GM18498 (cell line): Measurements from ENCODE around the gene CSTPP1.
A peak's percentile ranks its signal among the peaks of the same experiment; 100 is the strongest.

Experiments
- ATAC-seq: cut with Tn5 transposase; IDR thresholded peaks from one replicate; pipeline ENCODE4 v1.9.1; 2021; ENCODE audit warnings: mild to moderate bottlenecking, moderate library complexity; ENCODE audit not compliant: unreplicated experiment

Gene CSTPP1, protein sequence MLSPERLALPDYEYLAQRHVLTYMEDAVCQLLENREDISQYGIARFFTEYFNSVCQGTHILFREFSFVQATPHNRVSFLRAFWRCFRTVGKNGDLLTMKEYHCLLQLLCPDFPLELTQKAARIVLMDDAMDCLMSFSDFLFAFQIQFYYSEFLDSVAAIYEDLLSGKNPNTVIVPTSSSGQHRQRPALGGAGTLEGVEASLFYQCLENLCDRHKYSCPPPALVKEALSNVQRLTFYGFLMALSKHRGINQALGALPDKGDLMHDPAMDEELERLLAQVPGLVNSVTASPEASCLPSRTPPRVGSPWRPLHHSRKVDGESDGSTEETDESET

DNA sequence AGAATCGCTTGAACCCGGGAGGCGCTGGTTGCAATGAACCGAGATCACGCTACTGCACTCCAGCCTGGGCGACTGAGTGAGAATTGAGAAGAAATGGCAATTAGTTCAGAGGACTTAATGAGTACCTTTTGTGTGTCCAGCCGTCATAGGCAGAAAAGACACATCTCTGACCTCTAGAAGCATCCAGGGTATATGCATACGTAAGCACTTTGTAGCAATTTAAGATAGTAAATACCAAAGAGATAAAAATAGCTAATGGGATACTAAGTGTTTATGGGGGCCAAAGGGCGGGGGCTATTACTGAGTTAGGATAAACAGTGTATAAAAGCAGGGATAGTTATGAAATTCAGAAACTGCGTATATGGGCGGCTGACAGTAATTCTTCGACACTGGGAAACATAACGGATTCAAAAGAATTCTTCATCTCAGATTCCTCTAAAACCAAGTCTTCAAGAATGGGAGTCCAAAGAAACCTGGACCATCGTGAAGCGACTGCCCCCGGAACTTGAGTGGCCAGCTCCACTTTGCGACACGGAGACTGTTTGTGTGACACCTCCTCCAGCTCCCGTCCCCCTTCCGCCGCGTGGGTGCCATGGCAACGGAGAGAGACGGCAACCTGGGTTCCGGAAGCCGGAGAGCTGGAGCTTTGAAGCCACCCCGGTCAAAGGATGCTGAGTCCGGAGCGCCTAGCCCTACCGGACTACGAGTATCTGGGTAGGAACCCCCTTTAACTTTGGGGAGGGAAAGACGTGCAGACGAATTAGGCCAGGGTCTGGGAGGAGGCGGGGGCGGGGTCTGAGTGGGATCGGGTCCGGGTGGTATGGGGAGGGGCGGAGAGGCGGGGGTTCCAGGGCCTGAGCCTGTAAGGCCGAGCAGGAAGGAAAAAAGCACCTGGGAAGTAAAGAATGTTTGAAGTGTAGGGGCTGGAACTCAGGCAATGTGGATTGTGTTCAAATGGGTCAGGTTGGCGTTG, at the start of gene CSTPP1:
Gene CSTPP1 (plus strand): TSS at position 624 of the 973 bp plus-strand sequence. CDS start 45 bp downstream, at position 669.
- ATAC-seq: peak; percentile 98

DNA sequence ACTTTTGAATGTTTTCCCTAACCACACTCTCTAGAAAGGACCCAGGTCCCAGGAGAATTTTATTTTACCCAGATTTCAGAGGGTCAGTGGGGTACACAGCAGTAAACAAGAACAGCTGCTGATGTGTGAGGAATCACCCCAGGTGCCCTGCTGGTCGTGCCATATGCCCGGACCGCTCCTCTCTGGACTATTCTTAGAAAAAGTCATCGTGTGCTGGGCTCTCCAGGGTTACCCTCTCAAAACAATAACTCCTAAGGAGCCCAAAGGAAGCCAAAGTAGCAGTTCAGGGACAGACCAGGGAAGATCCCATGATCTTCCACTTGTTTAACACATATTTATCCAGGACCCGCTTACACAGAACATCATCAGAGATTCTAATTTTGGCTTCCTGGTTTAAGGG, 47.9 kb upstream of the CSTPP1 start:
- no peak for ATAC-seq

DNA sequence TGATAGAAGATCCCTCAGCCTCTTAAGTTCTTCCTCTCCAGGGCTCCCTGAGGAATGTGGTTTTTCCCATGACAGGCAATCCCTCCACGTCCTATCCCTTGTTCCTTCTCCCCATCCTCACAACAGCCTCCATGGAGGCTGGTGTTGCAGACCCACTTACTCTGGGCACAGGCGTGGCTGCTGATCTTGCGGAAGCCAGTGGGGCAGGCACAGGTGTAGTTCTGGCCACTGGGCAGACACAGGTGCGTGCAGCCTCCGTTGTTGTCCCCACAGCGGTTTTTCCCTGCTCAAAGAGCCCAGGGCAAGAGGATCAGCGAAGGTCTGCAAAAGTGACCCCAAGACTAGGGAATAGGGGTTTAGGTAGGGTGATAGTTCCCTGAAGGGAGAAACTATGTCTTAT, 47.3 kb upstream of the CSTPP1 start:
- no peak for ATAC-seq

DNA sequence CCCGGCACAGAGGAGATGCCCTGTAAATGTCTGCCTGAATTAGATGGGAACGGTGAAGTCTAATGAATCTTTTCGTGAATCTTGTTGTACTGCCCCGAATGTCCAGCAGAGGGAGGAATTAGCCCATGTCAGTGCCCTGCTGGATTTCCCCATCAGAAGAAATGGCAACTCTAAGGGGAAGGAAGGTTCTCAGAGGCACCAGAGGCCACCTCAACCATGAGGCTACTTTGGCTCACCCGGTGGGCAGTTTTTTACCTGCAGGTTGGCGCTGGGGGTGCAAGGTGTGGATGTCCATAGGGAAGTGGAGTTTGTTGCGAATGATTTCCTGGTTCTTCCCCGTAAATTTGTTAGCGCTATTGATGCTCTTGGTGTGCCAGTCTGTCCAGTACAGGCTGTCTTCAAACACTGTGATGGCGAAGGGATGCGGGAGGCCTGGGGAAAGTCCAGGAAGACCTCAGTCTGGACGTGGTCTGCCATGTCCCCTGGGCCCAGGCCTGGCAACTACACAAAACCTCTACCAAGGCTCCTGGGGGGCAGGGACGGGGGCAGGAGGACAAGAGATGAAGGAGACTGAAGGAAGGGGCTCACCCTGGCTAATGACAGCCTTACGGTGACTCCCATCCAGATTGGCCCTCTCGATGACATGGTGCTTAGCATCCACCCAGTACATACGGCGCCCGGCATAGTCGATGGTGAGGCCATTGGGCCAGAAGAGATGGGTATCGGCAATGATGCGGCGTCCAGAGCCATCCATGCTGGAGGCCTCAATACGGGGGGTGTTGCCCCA, 46.7 kb upstream of the CSTPP1 start:
- no peak for ATAC-seq

DNA sequence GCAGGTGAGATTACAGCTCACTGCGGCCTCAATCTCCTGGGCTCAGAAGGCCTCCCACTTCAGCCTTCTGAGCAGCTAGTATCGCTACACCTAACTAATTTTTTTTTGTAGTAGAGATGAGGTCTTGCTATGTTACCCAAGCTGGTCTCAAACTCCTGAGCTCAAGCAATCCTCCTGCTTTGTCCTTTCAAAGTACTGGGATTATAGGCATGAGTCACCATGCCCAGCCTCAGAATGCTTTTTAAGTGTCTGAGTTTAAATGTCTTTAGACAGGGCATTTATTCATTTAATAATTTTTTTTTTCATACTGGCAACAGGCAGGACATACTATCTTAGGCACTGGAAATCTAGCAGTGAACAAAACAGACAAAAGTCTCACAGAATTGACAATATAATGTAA, 45.9 kb upstream of the CSTPP1 start:
- ATAC-seq: no peak

DNA sequence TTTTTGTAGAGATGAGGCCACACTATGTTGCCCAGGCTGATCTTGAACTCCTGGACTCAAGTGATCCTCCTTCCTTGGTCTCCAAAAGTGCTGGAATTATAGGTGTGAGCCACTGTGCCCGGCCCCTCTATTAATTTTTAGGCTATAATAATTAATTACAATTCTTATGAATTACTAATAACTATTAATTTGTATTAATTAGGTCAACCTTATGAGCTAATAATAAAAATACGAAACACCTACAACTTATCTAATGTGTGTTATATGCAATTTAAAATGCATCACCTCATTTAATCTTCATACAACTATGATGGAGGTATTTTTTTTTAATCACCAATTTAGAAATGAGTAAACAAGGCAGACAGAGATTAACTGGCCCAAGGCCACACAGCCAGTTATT, 44.5 kb upstream of the CSTPP1 start:
- no peak for ATAC-seq

DNA sequence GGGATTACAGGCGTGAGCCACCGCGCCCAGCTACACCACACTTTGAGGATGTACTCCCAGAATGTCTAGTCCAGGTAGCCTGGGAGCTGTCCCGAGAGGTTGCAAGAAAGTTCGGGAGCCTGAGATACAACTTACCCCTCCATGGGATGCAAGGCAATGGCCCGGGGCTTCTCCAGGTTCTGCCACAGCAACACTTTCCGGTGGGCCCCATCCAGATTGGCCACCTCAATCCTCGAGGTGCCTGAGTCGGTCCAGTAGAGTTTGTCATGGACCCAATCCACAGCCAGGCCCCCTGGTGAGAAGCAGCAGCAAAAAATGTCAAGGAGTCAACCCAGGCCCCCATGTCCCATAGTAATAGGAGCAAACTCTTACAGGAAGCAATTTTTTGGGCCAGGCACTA, 43.7 kb upstream of the CSTPP1 start:
- no peak for ATAC-seq

DNA sequence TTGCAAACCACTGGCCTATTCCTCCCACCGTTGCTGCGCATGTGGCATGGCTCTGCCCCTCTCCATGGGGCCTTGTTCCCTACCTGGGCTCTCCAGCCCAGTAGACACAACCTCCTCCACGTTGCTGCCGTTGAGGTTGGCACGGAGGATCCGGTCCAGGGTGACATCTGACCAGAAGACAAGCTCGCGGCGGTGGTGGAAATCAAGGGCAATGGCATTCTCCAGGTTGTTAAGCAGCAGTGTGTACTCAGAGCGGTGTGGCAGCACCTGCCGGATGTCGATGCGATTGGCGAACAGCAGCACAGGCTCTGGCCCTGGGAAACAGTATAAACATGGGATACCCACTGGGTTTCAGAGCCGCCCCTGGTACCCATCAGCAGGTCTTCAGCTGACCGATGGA, 42.1 kb upstream of the CSTPP1 start:
- no peak for ATAC-seq

DNA sequence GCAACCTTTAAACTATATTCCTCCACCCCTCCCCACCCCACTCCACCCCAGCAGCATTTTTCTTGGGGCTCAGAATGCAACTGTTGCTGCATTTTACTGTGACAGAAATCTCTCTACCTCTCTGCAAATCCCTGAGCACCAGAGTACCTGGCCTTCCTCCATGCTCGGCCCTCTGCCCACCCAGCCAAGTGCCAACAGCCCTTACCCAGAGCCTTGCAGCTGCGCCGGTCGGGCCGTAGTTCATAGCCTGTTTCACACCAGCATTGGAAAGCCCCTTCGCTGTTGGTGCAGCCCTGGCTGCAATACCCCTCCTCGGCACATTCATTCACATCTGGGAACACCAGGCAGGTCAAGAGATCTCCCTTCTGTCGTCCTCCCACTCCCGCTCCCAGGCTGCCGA, 41.6 kb upstream of the CSTPP1 start:
- no peak for ATAC-seq

DNA sequence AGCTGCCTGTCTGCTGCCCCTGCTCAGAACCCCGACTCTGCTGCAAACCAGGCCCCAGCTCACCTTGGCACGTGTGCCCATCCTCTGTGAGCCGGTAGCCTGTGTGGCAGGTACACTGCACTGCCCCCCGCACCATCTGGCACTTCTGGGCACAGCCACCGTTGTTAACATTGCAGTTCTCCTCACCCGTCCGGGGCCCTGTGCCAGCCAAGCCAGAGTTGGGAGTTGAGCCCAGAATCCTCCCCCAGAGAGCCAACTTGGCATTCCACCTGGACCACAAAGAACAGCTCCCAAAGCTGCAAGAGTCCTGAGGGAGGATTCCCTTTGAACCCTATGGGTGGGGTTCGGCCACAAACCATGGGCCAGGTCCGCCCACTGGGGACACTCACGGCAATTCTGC, 40.7 kb upstream of the CSTPP1 start:
- ATAC-seq: no peak

DNA sequence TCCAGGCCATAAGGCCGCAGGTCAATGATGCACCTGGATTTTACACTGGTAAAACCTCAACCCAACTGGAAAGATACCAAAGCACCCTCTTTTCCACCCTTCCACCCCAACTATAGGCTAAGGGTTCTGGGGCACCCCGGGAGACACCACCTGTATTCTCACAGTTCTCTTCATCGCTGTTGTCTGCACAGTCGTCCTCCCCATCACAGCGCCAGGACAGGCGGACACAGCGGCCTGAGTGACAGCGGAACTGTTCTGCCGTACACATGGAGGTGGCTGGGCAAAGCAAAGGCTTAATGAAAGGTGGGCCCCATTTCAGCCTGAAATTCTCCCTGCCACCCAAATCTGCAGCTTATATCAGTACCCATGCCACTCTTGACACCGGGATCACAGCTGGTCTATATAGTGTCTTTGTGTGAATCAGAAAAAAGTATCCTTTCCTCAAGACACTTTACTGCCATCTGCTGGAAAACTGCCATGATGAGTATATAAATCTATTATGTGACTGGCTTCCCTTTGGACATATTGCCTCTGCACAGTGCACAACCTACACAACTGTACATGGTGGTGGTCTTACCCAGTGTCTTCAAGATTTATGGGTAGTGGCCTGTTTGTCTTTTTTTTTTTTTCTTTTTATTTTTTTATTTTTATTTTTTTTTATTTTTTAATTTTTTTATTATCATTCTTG, 39.7 kb upstream of the CSTPP1 start:
- no peak for ATAC-seq

DNA sequence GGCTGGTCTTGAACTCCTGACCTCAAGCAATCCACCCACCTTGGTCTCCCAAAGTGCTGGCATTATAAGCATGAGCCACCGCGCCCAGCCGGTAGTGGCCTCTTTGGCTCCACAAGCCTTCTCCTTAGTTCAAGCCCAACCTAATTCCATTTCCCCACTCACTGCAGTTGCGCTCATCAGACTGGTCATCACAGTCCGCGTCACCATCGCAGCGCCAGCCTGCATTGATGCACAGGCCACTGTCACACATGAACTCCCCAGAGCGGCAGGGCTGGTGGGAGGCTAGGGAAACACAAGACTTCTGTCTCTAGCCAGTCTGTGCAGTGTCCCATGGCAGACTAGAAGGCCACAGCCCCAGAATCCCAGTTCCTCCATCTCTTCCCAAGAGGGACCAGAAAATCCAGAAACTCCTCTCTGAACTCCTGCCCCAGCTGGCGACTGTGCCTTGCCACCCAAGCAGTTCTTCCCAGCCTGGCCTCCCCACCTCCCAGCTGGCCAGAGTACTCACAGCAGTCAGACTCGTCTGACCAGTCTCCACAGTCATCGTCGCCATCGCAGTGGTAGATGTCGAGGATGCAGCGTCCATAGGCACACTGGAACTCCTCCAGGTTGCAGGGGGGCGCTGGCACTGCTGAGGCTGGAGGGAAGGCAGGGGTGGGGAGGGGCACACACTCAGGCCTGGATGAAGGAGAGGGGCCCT, 38.0 kb upstream of the CSTPP1 start:
- ATAC-seq: no peak

DNA sequence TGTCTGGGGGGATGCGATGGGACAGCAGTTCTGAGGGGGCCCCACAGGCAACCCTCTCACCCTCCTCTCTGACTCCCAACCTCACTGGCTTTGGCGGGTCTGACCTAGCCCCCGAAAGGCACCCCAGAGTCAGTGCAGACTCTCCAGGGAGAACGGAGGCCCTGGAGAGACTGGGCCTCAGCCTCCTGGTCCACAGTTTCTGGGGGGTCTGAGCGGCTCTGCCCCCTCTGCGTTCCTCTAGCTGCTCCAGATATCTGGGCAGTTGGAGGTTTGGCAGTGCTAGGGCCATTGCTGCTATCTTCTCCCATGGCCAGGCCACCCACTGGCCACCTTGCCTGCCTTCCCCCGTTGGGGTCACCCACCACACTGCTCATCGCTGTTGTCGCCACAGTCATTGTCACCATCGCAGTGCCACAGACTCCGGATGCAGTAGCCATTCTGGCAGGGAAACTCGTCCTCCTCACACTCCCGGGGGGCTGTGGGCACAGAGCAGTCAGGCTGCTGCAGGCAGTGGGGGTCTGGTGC, 37.0 kb upstream of the CSTPP1 start:
- no peak for ATAC-seq

DNA sequence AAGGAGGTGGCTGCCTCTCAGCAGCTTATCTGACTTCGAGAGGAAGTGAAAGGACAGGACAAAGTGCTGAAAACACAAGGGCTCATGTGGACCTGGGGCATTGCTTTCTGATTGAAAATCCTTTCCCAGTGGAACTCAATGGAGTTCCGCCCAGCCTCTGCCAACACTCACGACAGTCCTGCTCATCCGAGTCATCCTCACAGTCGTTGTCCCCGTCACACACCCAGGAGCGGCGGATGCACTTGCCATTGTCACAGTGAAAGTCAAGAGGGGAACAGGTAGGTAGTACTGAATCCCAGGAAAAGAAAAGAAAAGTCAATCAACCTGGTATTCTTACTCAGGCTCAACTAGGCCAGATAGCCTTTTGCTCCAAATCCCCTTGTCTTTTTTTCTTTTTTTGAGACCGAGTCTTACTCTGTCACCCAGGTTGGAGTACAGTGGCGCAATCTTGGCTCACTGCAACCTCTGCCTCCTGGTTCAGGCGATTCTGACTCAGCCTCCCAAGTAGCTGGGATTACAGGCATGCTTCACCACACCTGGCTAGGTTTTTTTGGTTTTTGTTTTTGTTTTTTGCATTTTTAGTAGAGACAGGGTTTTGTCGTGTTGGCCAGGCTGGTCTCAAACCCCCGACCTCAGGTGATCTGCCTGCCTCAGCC, 36.3 kb upstream of the CSTPP1 start:
- ATAC-seq: no peak

DNA sequence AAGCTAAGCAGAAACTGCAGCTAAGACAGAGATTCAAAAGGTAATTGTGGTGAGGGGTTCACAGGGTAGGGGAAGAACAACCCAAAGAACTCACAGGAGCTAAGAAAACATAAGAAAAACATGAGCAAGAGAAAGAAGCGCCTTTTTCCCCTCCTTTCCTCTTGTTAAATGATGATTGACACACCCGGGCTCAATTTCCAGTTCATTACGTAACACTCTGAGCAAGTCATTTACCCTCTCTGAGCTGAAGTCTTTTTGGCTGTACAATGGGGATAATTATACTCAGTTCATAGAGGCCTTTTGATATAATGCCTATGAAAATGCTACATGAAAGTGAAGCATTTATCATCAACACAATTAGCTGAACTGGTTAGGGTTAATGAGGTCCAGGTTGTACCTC, 35.4 kb upstream of the CSTPP1 start:
- ATAC-seq: no peak

DNA sequence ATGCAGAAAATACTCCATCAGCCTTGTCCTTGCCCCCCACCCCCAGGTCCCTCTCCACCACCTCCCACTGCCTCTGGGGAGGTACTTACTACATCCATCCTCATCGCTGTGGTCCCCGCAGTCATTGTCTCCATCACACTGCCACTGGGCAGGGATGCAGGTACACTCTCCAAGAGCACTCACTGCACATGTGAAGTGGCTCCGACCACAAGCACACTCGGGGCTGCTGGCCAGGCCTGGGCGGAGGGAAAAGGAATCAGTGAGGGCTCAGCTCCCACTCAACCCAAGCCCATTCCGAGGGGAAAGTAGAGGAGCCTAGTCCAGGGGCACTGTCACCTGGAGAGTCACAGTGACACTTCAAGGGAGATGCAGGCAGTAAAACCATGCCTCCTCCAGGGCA, 33.9 kb upstream of the CSTPP1 start:
- ATAC-seq: no peak

DNA sequence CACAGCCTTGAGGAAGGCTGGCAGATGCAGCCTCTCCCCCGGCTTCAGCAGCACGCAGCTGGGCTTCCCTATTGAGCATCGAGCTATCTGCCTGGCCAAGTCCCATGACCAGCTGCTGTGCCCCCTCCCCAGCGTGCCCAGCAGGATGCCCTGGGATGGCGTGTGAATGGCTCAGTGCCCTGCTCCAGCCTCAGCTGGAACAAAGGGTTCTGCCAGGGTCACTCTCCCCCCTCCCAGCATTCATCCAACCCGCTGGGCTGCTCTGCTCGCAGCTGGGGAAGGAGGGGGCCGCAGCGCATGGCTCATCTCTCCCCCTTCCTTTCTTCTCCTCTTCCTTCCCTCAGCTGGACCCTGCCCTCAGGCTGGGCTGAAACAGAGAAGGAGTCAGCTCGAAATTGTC, 32.7 kb upstream of the CSTPP1 start:
- no peak for ATAC-seq

DNA sequence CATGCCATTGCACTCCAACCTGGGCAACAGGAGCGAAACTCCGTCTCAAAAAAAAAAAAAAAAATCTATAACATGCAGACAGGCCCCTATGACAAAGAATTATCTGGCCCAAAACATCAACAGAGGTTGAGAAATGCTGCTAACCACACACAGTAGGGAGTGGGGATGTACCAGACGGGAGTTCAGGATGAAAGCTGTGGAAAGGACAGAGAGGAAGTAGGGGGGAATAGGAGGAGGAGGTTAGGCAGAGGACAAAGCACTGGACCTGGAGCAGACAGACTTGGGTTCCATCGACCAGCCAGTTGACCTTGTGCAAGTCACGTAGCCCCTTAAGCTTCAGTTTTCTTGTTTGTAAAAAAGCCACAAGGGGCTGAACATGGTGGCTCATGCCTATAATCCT, 30.8 kb upstream of the CSTPP1 start:
- ATAC-seq: no peak

DNA sequence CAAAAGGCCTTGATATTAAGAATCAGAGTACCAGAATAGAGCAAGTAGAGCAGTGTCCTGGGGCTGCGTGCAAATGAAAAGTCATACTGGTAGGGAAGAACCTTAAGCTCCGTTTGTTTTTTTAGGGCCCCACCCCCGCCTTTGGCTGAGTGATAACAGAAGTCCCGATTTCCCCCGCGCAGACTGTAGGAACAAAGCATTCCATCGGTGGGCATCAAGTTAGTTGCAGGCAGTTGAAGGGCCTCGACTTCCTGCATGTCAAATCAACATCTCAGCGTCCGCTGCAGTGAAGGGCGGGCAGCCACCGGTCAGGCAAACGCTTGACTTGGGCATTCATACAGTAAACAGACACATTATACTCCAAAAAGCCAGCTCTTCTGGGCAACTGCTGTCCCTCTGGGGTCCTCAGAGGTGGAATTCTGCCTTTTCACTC, 29.9 kb upstream of the CSTPP1 start:
- no peak for ATAC-seq
